HG03103 (cell line): ENCODE measurements around the gene CAD.

ENCODE experiments used
- ATAC-seq: cut with Tn5 transposase; IDR thresholded peaks from one replicate; pipeline ENCODE4 v1.9.1; 2021; ENCODE audit warnings: low read depth; ENCODE audit not compliant: unreplicated experiment

The CAD gene

DNA sequence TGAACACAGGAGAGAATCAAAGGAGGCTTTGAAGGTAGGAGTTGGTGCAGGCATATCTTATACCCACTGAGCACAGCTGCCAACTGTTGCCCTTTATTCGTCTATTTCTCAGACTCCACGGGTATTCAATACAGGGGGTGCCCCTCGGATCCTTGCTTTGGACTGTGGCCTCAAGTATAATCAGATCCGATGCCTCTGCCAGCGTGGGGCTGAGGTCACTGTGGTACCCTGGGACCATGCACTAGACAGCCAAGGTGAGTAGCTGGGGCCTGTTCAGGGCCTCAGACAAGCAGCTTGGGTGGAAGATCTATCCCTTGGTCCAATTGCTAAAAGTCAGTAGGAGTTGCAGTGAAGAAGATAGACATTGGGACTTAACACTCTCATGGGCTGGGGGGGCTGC is 5.2 kb downstream of the CAD start:
- ATAC-seq, result no peak

DNA sequence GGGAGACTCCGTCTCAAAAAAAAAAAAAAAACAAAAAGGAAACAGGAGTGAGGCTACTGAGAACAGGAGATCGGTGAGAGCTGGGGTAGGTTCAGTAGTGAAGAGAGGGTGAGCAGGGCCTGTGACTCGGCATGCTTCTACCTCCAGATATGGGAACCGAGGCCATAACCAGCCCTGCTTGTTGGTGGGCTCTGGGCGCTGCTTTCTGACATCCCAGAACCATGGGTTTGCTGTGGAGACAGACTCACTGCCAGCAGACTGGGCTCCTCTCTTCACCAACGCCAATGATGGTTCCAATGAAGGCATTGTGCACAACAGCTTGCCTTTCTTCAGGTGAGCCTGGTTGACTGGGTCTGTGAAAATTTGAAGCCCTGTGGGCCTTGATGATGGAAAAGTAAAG is 6.2 kb downstream of the CAD start:
- ATAC-seq, result no peak

DNA sequence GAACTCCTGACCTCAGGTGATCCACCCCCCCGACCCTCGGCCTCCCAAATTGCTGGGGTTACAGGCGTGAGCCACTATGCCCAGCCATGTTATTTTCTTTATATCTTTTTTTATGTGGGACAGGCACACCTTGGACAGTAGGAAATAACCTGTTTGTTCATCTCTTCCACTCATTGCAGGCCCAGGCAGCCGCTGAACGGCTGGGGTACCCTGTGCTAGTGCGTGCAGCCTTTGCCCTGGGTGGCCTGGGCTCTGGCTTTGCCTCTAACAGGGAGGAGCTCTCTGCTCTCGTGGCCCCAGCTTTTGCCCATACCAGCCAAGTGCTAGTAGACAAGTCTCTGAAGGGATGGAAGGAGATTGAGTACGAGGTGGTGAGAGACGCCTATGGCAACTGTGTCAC is 8.4 kb downstream of the CAD start:
- ATAC-seq, result no peak

DNA sequence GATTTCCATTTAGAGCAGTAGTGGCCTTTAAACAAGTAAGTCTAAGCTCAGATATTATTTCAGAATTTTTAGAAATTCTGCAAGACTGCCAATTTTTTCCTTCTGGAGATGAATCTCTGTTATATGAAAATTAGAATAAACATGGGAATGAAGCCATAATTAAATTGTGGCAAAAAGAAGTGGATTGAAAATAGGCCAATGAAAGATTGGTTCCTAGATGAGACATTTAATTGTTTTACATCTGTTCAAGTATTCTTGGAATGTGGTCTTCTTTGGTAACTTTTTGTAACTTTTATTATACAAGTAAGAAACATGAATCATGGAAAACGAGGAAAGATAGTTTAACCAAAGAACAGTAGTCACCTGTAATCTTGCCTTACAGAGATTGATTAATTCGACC is 10.3 kb downstream of the CAD start:
- no peak for ATAC-seq

DNA sequence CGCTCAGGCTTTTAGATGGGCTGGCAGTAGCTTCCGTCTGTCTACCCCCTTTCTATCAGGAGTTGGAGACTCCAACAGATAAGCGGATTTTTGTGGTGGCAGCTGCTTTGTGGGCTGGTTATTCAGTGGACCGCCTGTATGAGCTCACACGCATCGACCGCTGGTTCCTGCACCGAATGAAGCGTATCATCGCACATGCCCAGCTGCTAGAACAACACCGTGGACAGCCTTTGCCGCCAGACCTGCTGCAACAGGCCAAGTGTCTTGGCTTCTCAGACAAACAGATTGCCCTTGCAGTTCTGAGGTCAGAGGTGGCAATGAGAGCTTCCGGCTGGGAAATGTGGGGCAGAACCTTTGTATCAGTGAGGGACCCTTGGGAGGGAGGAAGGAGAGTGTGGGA is 14.8 kb downstream of the CAD start:
- ATAC-seq, result no peak

DNA sequence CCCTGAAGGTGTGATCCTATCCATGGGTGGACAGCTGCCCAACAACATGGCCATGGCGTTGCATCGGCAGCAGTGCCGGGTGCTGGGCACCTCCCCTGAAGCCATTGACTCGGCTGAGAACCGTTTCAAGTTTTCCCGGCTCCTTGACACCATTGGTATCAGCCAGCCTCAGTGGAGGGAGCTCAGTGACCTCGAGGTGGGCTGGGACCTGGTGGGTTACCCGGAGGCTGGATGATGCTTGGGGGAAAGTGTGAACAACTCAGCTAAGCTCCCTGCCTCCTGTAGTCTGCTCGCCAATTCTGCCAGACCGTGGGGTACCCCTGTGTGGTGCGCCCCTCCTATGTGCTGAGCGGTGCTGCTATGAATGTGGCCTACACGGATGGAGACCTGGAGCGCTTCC is 16.2 kb downstream of the CAD start:
- ATAC-seq, result no peak

DNA sequence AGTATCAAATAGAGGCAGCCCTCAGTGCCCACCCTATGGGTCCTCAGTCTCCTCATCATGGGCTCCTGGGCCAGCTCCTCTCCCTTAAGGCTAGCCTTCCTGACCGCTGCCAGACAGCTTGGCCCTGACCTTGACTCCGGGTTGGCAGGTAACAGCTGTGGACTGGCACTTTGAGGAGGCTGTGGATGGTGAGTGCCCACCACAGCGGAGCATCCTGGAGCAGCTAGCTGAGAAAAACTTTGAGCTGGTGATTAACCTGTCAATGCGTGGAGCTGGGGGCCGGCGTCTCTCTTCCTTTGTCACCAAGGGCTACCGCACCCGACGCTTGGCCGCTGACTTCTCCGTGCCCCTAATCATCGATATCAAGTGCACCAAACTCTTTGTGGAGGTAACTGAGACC is 19.0 kb downstream of the CAD start:
- ATAC-seq, result no peak

DNA sequence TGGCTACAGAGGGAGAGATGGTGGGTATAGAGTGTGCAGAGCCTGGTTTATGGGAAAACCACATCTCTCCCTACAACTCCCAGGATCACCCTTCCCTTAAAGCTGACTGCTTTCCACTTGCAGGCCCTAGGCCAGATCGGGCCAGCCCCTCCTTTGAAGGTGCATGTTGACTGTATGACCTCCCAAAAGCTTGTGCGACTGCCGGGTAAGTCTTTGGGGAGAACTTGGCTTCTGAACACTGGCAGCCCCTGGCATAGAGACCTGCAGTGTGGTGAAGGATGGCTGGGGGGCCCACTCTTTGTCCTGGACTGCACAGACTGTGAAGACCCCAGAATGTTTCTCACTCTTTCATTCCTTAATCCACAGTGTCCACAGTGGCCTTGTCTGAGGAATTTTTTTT is 19.5 kb downstream of the CAD start:
- no peak for ATAC-seq

DNA sequence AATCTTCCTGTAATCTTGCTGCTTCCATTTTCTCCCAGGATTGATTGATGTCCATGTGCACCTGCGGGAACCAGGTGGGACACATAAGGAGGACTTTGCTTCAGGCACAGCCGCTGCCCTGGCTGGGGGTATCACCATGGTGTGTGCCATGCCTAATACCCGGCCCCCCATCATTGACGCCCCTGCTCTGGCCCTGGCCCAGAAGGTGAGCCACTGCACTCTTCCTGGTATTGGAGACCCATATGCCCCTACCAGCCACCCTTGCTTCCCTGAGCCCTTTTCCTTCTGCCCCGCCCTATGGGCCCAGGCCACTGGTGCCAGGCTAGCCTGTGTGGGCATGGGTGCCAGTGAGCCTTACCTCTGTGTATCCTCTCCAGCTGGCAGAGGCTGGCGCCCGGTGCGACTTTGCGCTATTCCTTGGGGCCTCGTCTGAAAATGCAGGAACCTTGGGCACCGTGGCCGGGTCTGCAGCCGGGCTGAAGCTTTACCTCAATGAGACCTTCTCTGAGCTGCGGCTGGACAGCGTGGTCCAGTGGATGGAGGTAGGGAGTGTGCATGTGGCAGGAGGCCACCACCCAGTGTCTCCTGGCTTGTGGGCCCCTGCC is 20.3 kb downstream of the CAD start:
- ATAC-seq, result no peak

DNA sequence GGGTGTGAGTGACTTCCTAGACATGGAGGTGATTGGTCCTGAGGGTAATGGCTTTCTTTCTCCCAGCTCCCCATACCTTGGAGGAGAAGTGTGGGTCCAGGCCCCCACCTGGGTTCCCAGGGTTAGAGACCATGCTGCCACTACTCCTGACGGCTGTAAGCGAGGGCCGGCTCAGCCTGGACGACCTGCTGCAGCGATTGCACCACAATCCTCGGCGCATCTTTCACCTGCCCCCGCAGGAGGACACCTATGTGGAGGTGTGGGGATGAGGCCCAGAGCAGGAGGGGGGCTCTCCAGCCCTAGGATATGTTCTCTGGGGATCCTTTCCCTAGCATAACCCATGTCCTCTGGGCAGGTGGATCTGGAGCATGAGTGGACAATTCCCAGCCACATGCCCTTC is 21.8 kb downstream of the CAD start:
- no peak for ATAC-seq

DNA sequence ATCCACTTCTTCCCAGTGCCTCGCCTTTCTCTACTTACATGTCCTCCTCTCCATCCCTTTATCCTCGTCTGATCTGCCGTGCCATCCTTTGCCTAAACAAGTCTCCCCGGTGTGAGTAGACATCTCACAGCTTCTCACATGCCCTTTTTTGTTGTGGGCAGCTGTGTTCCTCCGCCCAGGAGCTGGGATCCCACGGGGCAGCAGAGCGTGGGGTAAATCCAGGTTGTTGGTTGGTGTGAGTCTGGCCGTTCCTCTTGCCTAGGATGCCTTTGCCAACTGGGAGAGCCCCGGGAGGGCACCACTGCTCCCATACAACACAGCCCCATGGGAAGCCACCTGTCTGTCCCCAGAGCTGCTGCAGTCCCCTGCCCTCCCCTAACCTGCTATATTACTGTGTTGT is 23.2 kb downstream of the CAD start:
- ATAC-seq, result no peak

DNA sequence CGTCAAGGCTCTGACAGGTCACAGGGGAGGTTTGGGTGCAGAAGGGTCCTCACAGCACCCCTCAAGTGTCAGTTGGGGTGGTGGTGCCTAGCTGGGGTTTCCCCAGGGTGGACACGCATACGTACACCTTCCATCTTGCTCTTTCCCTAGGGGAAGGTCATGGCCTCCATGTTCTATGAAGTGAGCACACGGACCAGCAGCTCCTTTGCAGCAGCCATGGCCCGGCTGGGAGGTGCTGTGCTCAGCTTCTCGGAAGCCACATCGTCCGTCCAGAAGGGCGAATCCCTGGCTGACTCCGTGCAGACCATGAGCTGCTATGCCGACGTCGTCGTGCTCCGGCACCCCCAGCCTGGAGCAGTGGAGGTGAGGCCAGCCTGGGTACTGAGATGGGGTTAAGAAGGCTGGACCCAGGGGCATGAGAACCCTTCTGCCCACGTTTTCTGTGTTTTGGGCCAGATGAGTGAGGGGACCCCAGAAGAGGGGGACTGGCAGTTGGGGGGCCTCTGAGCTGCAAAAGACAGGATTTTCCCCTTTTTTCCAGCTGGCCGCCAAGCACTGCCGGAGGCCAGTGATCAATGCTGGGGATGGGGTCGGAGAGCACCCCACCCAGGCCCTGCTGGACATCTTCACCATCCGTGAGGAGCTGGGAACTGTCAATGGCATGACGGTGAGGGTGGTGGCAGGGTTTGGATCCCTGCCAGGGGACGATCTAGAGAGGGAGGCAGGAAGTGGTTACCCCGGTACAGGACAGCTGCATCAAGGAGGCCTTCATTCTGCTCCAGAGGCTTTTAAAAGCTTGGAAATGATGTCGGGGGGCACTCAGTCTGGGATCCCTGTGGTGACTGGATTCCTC is 24.8 kb downstream of the CAD start:
- ATAC-seq, result no peak

DNA sequence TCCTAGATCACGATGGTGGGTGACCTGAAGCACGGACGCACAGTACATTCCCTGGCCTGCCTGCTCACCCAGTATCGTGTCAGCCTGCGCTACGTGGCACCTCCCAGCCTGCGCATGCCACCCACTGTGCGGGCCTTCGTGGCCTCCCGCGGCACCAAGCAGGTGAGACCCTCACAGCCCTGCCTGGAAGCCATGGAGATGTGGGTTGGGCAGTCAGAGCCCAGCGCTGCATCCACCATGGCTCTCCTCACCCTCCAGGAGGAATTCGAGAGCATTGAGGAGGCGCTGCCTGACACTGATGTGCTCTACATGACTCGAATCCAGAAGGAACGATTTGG is 25.4 kb downstream of the CAD start:
- no peak for ATAC-seq

DNA sequence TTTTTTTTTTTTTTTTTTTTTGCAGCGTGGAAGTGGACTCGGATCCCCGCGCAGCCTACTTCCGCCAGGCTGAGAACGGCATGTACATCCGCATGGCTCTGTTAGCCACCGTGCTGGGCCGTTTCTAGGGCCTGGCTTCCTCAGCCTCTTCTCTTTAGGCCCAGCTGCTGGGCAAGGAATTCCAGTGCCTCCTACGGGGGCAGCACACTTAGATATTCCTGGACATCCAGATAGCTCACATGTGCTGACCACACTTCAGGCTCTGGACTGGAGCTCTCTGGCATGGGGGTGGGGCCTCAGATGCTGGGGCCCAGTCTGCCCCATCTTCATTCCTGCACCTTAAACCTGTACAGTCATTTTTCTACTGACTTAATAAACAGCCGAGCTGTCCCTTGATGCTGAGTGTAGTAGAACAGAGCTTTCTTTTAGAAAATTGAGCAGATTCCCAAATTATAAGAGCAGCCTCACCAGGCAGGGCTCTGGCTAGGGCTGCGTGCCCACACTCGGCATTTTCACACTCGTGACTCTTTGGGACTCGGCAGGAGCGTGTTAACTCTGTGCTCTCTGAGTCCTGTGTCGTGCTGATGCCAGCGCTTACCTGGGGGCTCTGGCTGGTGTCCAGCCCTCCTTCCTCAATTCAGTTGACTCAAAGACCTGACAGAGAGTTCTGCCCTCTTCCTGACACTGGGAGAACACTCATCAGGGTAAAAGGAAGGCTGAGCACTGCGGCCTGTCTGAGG is 26.4 kb downstream of the CAD start:
- ATAC-seq, result no peak

DNA sequence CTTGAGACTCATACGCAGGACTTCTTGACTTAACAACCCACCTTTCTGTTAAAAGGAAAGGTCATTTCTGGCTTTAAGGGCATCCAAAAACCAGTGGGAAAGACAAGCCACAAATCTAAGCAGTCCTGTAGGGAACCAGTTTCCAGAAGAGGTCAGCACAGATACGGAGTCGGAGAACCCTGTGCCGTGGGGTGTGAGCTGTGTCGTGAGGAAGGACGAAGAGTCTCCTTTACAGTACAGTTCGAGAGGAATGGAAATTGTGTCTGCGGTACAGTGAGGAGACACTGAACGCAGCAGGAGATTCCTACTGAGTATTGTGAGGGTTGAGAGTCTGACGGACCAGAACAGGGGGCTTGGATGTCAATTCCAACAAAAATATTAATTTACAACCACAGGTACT is 27.9 kb downstream of the CAD start:
- no peak for ATAC-seq

DNA sequence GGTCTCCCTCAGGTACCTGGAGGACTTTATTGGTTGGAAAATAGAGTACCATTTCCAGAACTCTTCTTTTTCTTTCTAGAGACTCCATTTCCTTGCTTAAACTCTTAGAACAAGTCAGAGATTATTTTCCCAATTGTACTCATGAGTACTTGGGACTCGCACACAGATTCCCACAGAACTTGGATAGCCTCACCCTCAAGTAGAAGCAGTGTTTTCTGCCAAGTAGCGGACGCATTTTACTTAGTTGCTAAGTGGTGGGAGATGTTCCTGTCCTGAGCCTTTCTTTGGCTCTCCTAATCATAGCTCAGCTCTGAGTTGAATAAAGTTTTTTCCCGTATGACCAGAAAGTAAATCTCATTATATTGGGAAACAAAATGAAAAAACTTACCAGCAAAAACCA is 28.5 kb downstream of the CAD start:
- ATAC-seq, result no peak

DNA sequence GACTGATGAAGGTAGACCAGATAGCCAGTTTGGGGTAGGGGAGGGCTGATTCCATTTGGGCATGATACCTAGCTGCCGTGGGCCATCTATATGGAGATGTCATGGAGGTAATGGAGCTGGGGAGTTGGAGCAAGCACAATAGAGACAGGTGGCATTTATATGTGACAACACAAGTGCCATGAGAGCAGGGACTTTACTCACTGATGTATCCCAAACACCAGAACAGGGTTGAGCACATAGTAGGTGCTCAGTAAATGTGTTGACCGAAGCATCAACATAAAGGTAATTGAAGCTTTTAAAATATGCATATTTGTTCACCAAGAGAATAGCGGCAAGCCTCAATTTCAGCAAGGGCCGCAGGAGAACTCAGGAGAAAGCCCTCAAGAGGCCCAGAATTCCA is 30.7 kb downstream of the CAD start:
- ATAC-seq, result no peak

DNA sequence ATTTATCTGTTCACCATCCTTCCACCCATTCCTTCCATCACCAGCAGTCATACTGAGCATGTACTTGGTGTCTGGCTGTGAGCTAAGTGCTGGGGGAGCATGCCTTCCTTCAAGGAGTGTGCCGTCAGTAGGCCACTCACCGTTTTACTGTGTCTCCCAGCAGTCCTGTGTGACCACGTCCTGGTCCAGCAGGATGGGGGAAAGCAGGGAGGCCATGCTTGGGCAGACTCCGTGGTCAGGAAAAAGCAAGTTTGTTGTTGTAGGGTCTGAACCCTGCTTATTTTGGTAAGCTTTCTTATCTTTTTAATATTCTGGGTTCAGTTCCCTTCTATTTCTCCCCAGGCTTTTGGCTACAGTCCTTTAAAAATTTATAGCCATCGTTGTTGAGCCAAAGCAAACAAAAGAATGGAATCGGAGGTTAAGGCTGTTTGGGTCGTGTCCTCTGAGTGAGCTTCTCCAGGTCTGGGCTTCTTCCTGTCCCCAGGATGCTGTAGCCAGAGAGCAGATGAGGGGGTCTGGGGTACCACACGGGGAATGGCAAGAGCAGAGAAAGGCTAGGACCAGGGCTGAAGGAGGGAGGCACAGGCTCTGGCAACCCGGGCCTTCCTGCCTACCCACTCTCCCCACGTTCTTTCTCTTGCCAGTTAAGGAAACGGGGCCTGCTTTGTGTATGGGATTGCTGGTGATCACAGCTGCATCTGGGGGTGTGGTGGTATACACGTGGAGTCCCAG is 32.2 kb downstream of the CAD start:
- ATAC-seq, result no peak

DNA sequence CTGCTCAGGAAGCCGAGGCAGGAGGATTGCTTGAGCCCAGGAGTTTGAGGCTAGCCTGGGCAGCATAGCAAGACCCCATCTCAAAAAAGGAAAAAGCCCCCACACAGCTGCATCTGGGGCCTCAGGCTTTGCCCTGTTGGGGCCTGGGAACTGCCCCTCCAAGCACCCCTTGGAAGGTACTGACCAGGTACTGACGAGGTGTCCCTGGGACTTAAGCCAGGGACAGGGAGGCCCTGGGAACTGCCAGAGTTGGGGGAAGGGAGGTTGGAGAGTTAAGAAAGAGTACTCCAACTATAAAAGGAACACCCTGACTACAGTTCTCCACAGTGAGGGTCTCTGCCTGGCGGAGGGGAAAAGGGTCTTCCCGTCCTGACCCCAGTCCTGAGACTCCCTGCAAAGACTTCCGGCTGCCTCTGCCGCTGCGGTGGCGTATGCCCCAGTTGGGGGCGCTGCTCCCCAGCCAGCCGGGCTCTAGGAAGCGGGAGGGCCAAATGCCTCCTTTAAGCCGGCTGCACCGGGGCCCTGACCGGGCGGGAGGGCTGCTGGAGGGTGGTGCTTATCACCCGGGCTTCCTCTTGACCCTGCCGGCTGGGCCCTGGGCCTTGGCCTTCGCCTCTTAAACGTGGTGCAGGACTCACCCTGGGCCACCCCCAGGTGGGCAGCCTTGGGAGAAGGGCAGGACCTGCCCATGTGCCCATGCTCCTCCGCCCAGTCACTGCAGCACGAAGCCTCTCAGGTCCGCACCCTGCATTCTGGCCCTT is 32.9 kb downstream of the CAD start:
- ATAC-seq, result no peak

DNA sequence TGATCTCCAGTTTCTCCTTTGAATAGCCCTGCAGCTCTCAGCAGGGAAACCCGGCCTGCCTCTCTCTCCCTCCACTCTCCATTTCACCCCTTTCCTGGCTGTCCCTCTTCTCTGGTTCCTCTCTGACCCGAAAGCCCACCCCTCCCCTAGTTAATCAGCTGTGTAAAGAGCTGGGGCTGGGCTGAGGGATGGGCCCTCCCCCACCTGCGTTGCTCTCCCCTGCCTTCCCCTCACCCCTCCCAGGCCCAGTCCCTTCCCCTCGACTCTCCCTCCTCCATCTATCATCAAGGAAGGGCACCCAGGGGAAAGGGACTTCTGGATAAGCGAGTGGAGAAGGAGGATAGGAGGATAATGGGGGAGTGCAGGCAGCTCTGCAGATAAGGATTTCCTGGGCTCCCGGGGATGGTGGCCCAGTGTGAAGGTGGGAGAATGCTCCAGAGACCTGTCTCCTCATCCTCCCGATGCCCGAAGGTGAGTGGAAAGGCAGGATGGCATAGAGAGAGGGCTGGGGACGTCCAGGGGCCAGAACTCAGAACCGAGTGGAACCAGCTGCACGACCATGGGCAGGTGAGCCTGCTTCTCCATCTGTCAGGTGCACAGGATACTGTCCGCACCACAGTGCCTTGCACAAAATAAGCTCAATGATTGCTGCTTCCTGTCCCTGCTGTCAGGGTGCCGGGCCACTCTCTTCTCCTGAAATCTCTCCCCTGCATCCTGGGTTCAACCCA is 33.6 kb downstream of the CAD start:
- no peak for ATAC-seq
